Measurements from ENCODE around the gene TDRKH.
"Not testable (repeated sequence)": the region's sequence is repeated elsewhere in the genome, so short reads cannot be mapped to it uniquely, and the experiment has no call there.

TDRKH gene

GRCh38 chr1:151801846-151802245 lies 11.5 kb upstream of the TDRKH start:
- no peak for DNase-seq (ENCODE audit: low read depth, low spot score)

- no peak for DNase-seq (ENCODE audit: low read depth, low spot score)
Measured at GRCh38 chr1:151801310-151801820, 11.1 kb upstream of the TDRKH start.

GRCh38 chr1:151800830-151801229 lies 10.5 kb upstream of the TDRKH start:
- no peak for DNase-seq (ENCODE audit: low read depth, low spot score)

- DNase-seq (ENCODE audit: low read depth, low spot score) = no peak
Measured at GRCh38 chr1:151799179-151800022, 9.1 kb upstream of the TDRKH start.

- DNase-seq (ENCODE audit: low read depth, low spot score) = no peak
Measured at GRCh38 chr1:151798571-151798970, 8.3 kb upstream of the TDRKH start.

- no peak for DNase-seq (ENCODE audit: low read depth, low spot score)
Measured at GRCh38 chr1:151790940-151791651, 796 bp upstream of the TDRKH start.

- no peak for DNase-seq (ENCODE audit: low read depth, low spot score)
Measured at GRCh38 chr1:151787689-151788088, 2.6 kb downstream of the TDRKH start.

GRCh38 chr1:151783796-151784195 lies 6.5 kb downstream of the TDRKH start:
- no peak for DNase-seq (ENCODE audit: low read depth, low spot score)

- no peak for DNase-seq (ENCODE audit: low read depth, low spot score)
Measured at GRCh38 chr1:151782741-151783140, 7.6 kb downstream of the TDRKH start.

GRCh38 chr1:151782026-151782425 lies 8.3 kb downstream of the TDRKH start:
- not testable (repeated sequence) for DNase-seq (ENCODE audit: low read depth, low spot score)

GRCh38 chr1:151780736-151781135 lies 9.6 kb downstream of the TDRKH start:
- not testable (repeated sequence) for DNase-seq (ENCODE audit: low read depth, low spot score)

GRCh38 chr1:151779852-151780251 lies 10.4 kb downstream of the TDRKH start:
- no peak for DNase-seq (ENCODE audit: low read depth, low spot score)

GRCh38 chr1:151777317-151777716 lies 13.0 kb downstream of the TDRKH start:
- DNase-seq (ENCODE audit: low read depth, low spot score) = no peak

GRCh38 chr1:151776665-151777062 lies 13.6 kb downstream of the TDRKH start:
- no peak for DNase-seq (ENCODE audit: low read depth, low spot score)

GRCh38 chr1:151775894-151776664 lies 14.2 kb downstream of the TDRKH start:
- no peak for DNase-seq (ENCODE audit: low read depth, low spot score)

- no peak for DNase-seq (ENCODE audit: low read depth, low spot score)
Measured at GRCh38 chr1:151774256-151774922, 15.9 kb downstream of the TDRKH start.

GRCh38 chr1:151773702-151774101 lies 16.6 kb downstream of the TDRKH start:
- DNase-seq (ENCODE audit: low read depth, low spot score) = no peak

GRCh38 chr1:151769270-151769669 lies 21.0 kb downstream of the TDRKH start:
- not testable (repeated sequence) for DNase-seq (ENCODE audit: low read depth, low spot score)

GRCh38 chr1:151768351-151769066 lies 21.8 kb downstream of the TDRKH start:
- not testable (repeated sequence) for DNase-seq (ENCODE audit: low read depth, low spot score)

- no peak for DNase-seq (ENCODE audit: low read depth, low spot score)
Measured at GRCh38 chr1:151763990-151764389, 26.3 kb downstream of the TDRKH start.
